Ovary (tissue), 9 donors: Measurements from ENCODE around the gene C1orf21. TPM values are rescaled to one million over a fixed set of nuclear protein-coding genes. Genes with fewer than 3 reads are reported as not detected.

Experiments
- DNase-seq, 5 donors: peaks; one replicate each; pipeline ENCODE4 v3.0.0-alpha.2; 2019 to 2020
- H3K27ac ChIP-seq, 2 donors: fragments of 200-600 bp; one replicate each; pipeline versions ENCODE4 v1.5.1 to v1.8.0; 2019 to 2022
- H3K27me3 ChIP-seq: fragments of 200-600 bp; one replicate; pipeline ENCODE4 v1.8.0; 2022
- H3K36me3 ChIP-seq: fragments of 200-600 bp; sonication (generic); one replicate; pipeline ENCODE4 v1.5.1; 2019
- H3K4me1 ChIP-seq: one replicate; pipeline ENCODE4 v1.8.1; 2013; ENCODE audit warnings: mild to moderate bottlenecking, moderate library complexity; ENCODE audit not compliant: insufficient read depth
- H3K4me3 ChIP-seq: fragments of 200-600 bp; sonication (generic); one replicate; pipeline ENCODE4 v1.5.1; 2017
- H3K9me3 ChIP-seq, 2 donors: fragments of 200-600 bp in 1 of 2; sonication (generic) in 1 of 2; one replicate each; pipeline versions ENCODE4 v1.5.1 to v1.8.1; 2013 to 2019; ENCODE audit warnings: mild to moderate bottlenecking in 1 of 2, moderate library complexity in 1 of 2
- CTCF ChIP-seq, 3 donors: fragments of 450-650 bp in 2 of 3; fragments of 200-600 bp in 1 of 3; IDR thresholded peaks; one replicate each; pipeline versions ENCODE4 v1.5.1 to v1.8.0; 2016 to 2022; ENCODE audit warnings: antibody characterized with exemption in 3 of 3, mild to moderate bottlenecking in 1 of 3
- EP300 ChIP-seq: sonication (generic); formaldehyde crosslinking; IDR thresholded peaks from one replicate; pipeline ENCODE4 v1.6.1; 2017; ENCODE audit warnings: antibody characterized with exemption
- POLR2A ChIP-seq: fragments of 450-650 bp; IDR thresholded peaks from one replicate; pipeline ENCODE4 v1.6.1; 2017; ENCODE audit warnings: antibody characterized with exemption, mild to moderate bottlenecking, moderate library complexity
- WGBS, 3 donors: extraction: QIAGEN DNeasy Blood & Tissue Kit in 1 of 3; methylation state at CpG; one replicate each; pipeline versions ENCODE4 v1.1.5 to v1.1.7; 2013 to 2017; 5-methylcytosine and 5-hydroxymethylcytosine counted together
- intact Hi-C, 4 donors: fragments of 100-400 bp; cut with DNase I; formaldehyde crosslinking; loops; one replicate each; pipeline versions ENCODE4 v1.11.0 to v1.15.1; 2022 to 2023
- polyA plus RNA-seq, 2 donors: library from polyadenylated mRNA; stranded (reverse); fragments of 200-250 nt in 1 of 2; fragments of 350-450 nt in 1 of 2; fragmentation: Illumina TruSeq in 1 of 2; extraction: RNeasy Lipid Tissue Mini Kit (QIAGEN cat#74804) in 1 of 2; gene quantifications; one replicate each; pipeline ENCODE4 v1.2.3, GENCODE V29; 2013 to 2014
- total RNA-seq, 7 donors: library from RNA; depleted of rRNA in 2 of 7; stranded (reverse); fragments of >200 nt in 2 of 7; fragmentation: NEBNext Ultra II Directional in 3 of 7; extraction: Animal tissue kit (Norgen Biotek cat#: 25700) in 3 of 7; gene quantifications; one replicate each; pipeline versions ENCODE4 v1.1.0 to v1.2.4, GENCODE V29; 2016 to 2023
- donor health status: DM: no; HTN: no; CAD: no; lungs with moderate emphysema.
- donor health status: DM: no; HTN: no; CAD: no.
- donor health status: Bipolar disorder and iron deficiency.
- donor health status: DM: yes; HTN: yes; CAD: no.
- donor health status: DM: no; HTN: no; CAD: no.
- donor health status: DM: yes; HTN: yes; CAD: no.

C1orf21 gene
- total and polyA plus RNA-seq, 9 donors = 22.9 to 108 (median 59.4) TPM

- Histone ChIP-seq H3K36me3 (no peaks in the 10 kb centered on the region), H3K27ac (no peak overlapping the region), H3K4me3 (no peak overlapping the region), H3K27me3 (no peaks in the 10 kb centered on the region), H3K4me1 (peaks cover 1% of the 10 kb centered on the region), H3K9me3 (no peaks in the 10 kb centered on the region)
- no peak for DNase-seq
- intact Hi-C loops = no loop called here
- 87 to 99% (median 98%) methylated on average over 2 of the region's 2 CpGs for WGBS, 3 donors
- TF ChIP-seq EP300 (no peak), POLR2A (no peak), CTCF (IDR thresholded peaks at IDR 0.05) (no peak)
These were observed 36.8 kb downstream of the C1orf21 start for GRCh38 chr1:184423649-184424048.

GRCh38 chr1:184424157-184424556 is 37.3 kb downstream of the C1orf21 start:
- Histone ChIP-seq H3K27me3 (no peaks in the 10 kb centered on the region), H3K4me1 (peaks cover 1% of the 10 kb centered on the region), H3K9me3 (no peaks in the 10 kb centered on the region), H3K36me3 (no peaks in the 10 kb centered on the region), H3K27ac (no peak overlapping the region), H3K4me3 (no peak overlapping the region)
- 70 to 87% (median 86%) methylated on average over 3 of the region's 3 CpGs for WGBS, 3 donors
- no peak for DNase-seq
- TF ChIP-seq EP300 = no peak
- no peak for TF ChIP-seq CTCF (IDR thresholded peaks at IDR 0.05)
- no peak for TF ChIP-seq POLR2A
- intact Hi-C loops = no loop called here

- Histone ChIP-seq H3K9me3 (no peaks in the 10 kb centered on the region), H3K27ac (no peak overlapping the region), H3K4me1 (peaks cover 1% of the 10 kb centered on the region), H3K36me3 (no peaks in the 10 kb centered on the region), H3K27me3 (no peaks in the 10 kb centered on the region), H3K4me3 (no peak overlapping the region)
- no peak for TF ChIP-seq EP300
- TF ChIP-seq CTCF (IDR thresholded peaks at IDR 0.05) = no peak
- TF ChIP-seq POLR2A = no peak
- DNase-seq = no peak
- WGBS, 3 donors = 93 to 95% (median 94%) methylated on average over 2 of the region's 2 CpGs
- intact Hi-C loops = no loop called here
These were observed 38.1 kb downstream of the C1orf21 start for GRCh38 chr1:184424945-184425344.

- Histone ChIP-seq H3K4me1 (peaks cover 1% of the 10 kb centered on the region), H3K9me3 (no peaks in the 10 kb centered on the region), H3K36me3 (no peaks in the 10 kb centered on the region), H3K4me3 (no peak overlapping the region), H3K27me3 (no peaks in the 10 kb centered on the region), H3K27ac (no peak overlapping the region)
- WGBS, 3 donors = 80 to 86% (median 84%) methylated on average over 7 of the region's 7 CpGs
- no peak for DNase-seq
- intact Hi-C loops = no loop called here
- no peak for TF ChIP-seq CTCF (IDR thresholded peaks at IDR 0.05)
- TF ChIP-seq POLR2A = no peak
- TF ChIP-seq EP300 = no peak
These were observed 38.8 kb downstream of the C1orf21 start for GRCh38 chr1:184425449-184426277.
